ENCODE measurements around the gene ACRV1.

- TF ChIP-seq CTCF (IDR thresholded peaks at IDR 0.05; ENCODE audit: low read depth, low read length), result peak; percentile 56
- no peak for TF ChIP-seq EZH2phosphoT487 (IDR thresholded peaks at IDR 0.05; ENCODE audit: low read depth)
These were observed 43.5 kb upstream of the ACRV1 start for GRCh38 chr11:125724125-125724524.
